GM21529 (cell line): ENCODE data around the gene C6orf120.
"Not testable (repeated sequence)": the region's sequence is repeated elsewhere in the genome, so short reads cannot be mapped to it uniquely, and the experiment has no call there.

Source experiments
- ATAC-seq: cut with Tn5 transposase; IDR thresholded peaks from one replicate; pipeline ENCODE4 v1.9.1; 2021; ENCODE audit not compliant: unreplicated experiment

Gene C6orf120

DNA sequence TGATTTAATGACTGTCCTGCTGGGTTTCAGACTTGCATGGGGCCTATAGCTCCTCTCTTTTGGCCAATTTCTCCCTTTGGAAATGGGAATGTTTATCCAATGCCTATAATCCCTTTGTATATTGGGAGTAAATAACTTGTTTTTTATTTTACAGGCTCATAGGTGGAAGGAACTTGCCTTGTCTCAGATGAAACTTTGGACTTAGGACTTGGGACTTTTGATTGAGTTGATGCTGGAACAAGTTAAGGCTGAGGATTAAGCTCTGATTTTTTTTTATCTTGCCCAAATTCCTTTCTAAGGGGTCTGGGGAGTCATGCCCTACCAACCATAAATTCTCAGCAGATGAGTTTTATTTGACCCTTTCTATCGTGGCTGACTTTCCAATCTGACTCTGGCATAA lies 23.6 kb upstream of the C6orf120 start:
- no peak for ATAC-seq

DNA sequence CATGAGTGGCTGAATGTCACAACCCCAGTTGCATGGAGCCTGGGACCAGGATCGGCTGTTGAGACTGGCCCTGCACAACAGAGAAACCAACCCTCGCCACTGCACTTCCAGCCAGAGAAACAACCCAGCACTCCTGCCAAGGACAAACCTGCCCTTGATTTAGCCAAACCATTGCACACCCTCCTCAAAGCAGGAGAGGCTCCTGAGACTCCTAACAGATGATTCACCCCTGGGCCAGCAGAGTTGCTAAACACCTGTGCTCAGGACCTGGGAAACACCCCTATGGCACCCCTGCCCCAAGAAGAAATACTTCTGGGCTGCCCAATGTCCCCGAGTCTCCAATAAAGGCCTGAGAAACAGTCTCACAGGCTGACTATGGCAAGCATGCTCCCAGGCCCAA lies 17.9 kb upstream of the C6orf120 start:
- no peak for ATAC-seq

DNA sequence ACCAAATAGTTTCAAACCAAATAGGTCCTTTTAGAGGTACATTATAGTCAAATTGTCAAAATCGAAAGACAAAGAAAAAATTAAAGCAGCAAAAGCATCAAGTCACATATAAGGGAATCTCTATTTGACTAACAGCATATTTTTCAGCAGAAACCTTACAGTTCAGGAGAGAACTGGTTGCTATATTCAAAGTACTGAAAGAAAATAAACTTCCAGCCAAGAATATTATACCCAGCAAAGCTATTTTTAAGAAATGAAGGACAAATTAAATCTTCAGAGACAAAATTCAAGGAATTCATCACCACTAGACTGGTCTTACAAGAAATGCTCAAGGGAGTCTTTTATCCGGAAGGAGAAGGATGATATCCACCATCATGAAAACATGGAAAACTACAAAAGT lies 16.1 kb upstream of the C6orf120 start:
- ATAC-seq: no peak

DNA sequence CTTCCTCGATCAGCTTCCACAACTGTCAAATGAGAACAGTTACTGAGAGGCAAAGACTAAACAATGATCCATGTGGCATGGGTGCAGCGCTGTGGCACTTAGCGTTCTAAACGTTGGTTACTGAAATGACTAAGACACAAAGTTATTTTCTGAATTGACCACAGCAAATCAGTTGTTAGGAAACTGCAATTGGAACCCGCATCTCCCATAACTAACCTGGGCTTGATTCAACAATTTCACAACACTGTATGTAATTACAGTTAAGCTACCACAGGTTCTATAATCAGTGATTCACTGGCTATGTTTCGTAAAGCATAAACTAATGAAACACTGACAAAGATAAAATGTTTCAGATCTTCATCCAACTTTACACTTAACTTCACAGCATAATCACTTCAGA lies 12.6 kb upstream of the C6orf120 start:
- ATAC-seq: no peak

DNA sequence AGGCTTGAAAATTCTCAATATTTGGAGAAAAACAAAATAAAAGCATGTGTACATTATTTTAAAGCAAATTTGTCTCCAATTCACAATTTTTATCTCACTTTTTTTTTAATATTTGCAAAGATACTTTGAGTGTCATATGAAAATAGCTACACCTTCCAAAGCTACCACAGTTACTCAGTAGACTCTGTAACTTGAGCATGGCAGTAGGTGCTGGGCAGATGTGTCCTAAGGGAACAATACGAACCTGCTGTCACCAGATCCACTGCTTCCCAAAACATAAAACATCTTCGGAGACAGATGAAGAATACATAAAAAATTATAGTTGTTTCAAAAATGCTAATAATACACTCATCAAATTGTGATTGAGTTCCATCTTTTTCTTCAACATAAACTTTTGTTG lies 10.7 kb upstream of the C6orf120 start:
- ATAC-seq: no peak

DNA sequence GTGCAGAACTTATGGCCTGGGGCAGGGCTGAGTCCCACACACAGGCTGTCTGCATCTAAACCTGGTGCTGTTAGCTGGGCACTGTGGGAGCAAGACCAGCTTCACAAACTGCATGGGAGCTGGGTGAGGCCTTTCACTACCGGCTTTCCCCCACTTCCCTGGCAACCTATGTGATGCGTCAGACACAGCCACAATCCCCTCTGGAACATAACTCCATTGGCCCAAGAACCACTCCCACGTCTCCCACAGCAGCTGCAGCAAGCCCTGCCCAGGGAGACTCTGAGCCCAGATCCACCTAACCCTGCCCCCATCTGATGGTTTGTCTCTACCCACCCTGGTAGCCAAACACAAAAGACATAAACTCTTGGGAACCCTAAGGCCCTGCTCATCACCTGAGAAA lies 9.4 kb upstream of the C6orf120 start:
- no peak for ATAC-seq

DNA sequence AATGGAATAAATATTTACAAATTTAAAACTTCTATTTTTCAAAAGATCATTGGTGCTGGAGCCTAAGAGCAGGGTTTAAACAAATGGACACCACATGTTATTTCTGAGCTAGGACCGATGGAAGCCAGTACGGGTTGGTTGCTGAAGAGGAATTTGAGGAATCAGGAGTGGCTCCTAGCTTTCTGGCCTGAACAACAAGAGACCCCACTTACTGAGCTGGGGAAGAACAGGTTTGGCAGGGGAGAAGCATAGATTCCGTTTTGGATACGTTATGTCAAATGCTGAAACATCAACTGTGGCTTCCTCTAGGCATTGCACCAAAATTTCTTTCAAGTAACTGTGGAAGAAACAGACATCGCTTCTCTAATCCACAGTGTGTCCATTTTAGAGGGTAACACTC lies 6.8 kb upstream of the C6orf120 start:
- no peak for ATAC-seq

DNA sequence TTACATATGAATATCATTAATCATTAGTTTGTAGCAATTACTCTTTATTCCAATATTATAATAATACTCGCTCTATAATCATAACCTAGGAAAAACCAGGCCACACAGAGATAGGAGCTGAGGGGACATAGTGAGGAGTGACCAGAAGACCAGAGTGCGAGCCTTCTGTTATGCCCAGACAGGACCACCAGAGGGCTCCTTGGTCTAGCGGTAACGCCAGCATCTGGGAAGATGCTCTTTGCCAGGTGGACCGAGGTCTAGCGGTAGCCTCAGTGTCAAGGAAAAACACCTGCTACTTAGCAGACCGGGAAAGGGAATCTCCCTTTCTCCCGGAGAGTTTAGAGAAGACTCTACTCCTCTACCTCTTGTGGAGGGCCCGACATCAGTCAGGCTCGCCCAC lies 4.8 kb upstream of the C6orf120 start:
- not testable (repeated sequence) for ATAC-seq

DNA sequence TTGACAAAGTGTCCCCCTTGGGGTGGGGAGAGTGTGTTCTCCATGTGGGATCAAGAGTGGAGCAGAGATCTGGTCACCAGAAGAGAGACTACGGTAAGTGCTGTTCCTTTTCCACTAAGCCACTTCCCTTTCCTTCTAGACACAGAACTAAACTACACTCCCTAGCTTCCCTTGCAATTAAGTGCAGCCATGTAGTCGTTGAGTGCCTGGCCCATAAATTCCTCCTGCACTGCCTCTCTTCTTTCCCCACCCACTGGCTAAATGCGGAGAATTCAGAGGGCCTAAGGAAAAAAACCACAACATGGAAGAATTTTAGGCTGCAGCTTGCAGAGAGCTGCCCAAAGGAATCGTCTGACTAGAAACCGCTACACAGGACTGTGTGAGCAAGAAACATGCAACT lies 1.6 kb upstream of the C6orf120 start:
- ATAC-seq: no peak

DNA sequence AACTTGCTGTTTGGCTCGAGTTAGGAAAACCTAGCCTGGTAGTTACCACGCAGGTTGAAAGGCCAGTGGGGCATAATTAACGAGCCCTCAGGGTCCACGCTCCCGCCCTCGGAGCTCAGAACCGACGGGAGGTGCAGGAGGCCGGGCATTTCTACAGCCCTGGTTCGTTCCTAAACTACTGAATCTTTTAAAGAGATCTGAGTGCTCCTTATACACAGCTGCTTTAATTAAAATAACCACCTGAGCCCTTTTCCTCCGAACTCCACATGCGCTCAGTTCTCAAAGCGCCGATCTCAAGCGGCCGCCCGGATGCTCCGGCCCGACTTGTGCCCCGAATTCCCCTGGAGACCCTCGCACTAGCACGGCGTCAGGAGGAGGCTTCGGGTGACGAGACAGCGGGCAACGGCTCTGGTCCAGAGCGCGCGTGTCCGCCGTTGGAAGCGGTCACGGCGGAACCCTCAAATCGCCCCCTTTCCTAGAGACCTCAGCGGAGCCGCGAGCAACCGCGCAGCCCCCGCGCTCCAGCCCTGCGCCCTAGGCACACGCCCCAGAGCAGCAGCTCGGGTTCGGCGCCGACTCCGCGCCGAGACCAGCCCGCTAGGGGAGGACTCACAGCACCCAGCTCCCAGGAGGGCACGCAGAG lies 494 bp upstream of the C6orf120 start:
- peak; percentile 9 for ATAC-seq

DNA sequence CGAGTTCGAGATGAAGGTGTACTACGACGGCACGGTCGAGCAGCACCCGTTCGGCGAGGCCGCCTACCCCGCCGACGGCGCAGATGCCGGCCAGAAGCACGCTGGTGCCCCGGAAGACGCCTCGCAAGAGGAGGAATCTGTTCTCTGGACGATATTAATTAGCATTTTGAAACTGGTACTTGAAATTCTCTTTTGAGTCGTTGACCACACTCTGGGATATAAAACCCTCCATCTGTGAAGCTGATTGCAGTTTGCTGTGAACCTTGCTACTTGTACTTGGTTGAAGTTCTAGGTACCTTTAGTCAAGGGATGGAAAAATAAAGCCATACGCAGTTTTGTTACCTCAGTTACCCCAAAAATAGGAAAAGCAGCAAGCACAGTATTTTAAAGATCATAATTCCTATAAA lies 917 bp downstream of the C6orf120 start:
- ATAC-seq: peak; percentile 18

DNA sequence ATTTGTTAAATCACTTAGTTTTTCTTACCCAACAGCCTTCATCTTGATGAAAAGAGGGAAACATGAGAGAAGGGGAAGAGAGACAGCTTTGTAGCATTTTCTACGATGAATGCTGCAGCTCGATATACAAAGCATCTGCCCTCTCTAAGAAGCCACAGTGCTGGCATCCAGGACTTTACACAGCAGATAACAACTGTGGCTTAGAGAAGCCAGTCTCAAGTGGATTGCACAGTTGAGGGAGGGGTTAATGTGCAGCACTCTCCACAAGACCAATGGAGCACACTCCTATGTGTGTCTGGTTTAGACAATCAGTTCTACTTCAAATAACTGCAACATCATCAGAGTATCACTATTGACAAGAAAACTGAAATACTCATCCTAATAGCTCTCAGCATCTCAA lies 5.8 kb downstream of the C6orf120 start:
- ATAC-seq: no peak

DNA sequence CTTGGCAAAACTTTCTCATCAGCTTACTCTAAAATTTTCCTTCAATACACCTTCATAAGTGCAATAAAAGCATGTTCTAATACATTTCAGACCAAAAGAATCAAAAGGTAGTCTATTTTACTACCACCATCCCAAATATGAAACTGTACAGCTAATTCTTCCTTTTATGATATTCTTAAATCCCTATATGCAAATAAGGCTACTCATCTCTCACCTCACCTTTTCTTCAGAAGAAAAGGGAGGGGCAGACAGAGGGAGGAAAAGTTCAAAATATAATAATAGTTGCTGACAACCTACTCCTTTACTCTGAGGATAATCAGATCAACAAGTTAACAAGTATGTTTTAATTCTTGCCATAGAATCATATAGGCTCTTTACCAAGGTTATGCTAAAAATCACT lies 7.4 kb downstream of the C6orf120 start:
- ATAC-seq: no peak

DNA sequence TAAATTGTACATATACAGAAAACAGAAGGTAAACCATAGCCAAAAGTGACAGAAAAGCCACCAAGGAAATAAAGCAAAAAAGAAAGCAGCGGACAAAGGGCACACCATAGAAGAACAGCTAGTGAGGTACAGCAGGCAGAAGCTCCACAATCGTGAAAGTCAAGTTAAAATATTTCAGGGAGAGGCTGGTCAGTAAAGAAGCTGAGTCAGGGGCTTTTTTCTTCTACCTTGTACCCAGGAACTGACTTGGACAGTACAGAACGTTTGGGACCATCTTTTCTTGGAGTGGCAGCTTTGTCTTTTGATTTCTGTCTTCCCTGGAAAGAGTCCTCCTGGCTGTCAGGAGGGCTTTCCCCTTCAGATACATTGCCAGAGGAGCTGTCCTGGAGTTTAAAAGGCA lies 8.1 kb downstream of the C6orf120 start:
- no peak for ATAC-seq

DNA sequence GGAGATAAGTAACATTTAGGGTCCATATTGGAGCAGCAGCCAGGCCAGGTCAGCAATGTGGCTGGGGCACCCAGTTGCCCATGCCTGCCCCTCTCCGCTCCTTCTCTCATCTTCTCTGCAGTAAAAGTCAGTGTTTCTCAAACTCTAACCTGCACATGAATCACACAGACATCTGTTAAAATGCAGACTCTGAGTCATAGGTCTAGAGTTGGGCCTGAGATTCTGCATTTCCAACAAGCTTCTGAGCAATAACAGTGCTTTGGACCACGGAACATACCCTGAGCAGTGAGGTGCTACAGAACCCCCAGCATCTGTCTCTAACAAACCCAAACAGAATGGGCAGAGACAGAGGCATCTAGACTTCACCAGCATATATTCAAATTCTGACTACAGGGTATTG lies 12.3 kb downstream of the C6orf120 start:
- no peak for ATAC-seq

DNA sequence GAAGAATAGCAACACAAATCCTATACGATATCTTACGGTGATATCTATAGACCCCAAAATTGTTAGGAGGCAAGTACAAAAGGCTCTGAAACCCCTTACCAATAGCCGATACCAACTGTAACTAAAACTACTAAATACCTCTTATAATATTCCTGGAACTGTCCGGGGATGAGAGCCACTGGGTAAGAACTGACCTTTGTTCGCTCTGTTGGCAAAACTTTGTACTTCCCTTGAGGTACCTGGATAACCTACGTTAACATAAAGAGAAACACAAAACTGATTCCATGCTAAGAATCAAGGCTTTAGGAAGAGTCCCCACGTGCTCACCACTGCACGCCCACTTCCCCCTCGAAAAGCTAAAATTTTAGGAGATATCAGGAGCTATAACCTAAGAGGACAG lies 12.7 kb downstream of the C6orf120 start:
- ATAC-seq: no peak

DNA sequence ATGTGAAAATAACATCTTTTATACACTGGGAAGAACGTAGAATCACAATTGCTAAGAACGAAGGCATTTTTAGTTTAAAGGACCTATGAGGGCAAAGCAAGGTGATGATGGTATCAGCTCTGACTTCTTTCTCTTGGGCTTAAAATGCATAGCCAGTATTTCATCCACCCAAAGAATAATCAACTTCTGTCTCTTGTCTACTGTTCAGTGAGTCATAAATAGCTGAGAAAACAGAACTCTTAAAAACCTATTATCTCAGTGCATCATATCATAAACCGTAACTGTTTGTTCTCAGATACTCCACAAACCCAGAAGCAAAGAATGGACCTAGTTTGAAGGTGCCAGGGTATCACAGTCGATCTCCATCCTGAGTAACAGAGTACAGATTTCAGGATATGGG lies 17.2 kb downstream of the C6orf120 start:
- no peak for ATAC-seq

DNA sequence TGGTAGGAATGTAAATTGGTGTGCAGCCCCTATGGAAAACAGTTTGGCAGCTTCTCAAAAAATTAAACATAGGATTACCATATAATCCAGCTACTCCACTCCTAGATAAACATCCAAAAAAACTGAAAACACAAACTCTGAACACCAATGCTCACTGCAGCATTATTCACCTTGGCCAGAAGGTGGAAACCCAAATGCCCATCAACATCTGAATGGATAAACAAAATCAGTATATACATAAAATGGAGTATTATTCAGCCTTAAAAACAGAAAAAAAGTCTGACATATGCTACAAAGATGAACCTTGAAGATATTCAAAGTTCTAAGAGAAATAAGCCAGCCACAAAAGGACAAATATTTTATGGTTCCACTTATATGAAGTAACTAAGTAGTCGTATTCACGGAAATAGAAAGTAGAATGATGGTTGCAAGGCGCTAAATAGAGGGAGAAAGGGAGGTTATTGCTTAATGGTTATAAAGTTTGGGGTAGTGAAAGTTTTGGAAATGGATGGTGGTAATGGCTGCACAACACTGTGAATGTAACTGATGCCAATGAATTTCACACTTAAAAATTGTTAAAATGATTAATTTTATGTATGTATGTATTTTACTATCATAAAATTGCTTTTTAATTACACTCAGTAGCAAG lies 18.4 kb downstream of the C6orf120 start:
- no peak for ATAC-seq

DNA sequence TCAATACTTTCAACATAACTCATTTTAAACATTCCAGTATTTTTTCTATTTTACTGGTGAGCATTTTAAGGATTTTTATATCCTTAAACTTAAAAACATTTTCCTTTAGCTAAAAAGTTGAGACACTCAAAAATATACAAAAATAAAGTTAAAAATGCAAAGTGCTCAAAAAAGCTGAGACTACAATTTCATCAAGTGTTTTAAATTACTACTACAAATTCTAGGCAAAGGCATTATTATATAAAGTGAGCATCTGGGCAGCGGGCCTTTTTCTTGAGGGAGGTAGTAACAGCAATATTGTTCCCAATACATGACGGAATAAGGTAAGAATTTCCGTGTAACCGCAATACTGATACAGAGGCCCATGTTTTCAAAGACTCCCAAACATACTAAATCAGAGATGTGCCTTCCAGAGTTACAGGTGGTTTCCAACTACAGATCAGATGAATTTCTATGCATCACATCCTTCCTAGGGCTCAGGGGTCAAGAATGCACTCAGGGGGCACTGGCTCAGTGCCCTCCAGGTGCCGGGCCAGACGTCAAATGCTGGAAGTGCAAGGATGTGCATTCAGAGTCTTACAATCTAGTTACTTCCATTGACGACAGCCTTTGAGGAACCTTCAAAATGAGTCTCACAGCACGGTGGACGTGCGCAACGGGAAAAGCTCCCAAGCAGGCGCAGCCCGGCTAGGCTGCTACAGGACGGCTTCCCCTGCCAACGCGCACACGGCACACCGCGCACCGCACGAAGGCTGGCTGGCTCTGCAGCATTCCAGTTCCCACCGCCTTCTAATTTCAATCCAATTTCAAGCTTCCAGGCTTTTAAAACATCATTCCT lies 20.7 kb downstream of the C6orf120 start:
- peak; percentile 27 for ATAC-seq

DNA sequence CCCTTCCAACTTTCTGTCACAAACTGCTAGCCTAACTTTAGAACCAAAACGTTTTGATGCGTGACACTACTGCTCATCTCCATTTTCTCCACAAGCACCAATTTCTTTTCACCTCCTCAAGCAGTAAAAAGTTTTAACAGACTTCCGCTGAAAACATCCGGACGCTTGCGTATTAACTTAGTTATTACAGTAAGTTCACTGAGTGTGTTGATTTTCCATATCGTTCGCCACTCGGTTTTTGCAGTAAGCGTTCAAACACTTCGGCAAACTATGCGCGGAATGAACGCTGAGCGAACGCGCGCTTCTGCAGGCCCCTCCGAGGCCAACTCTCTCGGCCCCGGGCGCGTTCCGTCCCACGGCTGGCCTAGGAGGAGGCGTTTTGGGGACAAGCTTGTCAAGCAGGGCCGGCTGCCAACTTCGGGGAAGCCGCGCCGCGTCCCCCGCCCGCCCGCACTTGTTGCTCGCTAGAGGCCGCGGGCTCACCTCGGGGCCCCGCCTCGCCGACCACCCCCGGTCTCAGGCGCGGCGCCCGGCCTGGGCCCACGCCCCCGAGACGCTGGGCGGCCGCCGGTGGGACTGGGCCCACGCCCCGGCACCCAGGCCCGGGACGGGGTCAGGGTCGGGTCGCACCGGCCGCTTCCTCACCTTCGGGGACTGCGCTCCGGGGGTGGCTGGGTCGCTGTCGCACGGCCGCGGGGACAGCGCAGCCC lies 21.4 kb downstream of the C6orf120 start:
- ATAC-seq: peak; percentile 27

DNA sequence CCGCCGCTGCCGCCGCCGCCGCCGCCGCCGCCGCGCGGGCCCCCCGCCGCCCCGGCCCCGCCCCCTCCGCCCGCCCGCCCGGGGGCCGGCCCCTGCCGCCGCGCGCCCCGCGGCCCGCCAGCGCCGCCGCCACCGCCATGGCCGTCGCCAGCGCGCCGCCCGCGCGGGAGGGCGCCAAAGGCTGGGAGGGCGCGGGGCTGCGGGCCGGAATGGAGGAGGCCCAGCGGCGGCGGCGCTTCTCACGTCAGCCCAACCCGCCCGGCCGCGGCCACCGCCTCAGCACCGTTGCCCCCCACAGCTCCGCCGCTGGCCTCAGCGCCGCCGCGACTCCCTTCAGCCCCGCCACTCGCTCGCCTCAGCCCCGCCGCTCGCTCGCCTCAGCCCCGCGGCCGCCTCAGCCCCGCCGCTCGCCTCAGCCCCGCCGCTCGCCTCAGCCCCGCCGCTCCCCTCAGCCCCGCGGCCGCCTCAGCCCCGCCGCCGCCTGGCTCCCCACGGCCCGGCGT lies 22.1 kb downstream of the C6orf120 start:
- ATAC-seq: peak; percentile 42
